Urinary bladder (tissue), 4 donors: ENCODE results near the gene EMILIN1. TPM values are rescaled to one million over a fixed set of nuclear protein-coding genes. Genes with fewer than 3 reads are reported as not detected.

Source experiments
- DNase-seq: peaks from one replicate; pipeline ENCODE4 v3.0.0-alpha.2; 2015; ENCODE audit errors: extremely low spot score
- H3K27ac ChIP-seq: one replicate; pipeline ENCODE4 v1.5.1; 2013; ENCODE audit warnings: low read depth, mild to moderate bottlenecking, moderate library complexity
- H3K36me3 ChIP-seq: one replicate; pipeline ENCODE4 v1.6.1; 2013; ENCODE audit warnings: mild to moderate bottlenecking, moderate library complexity; ENCODE audit not compliant: insufficient read depth
- H3K4me1 ChIP-seq: one replicate; pipeline ENCODE4 v1.6.1; 2013; ENCODE audit warnings: mild to moderate bottlenecking, moderate library complexity; ENCODE audit not compliant: insufficient read depth
- H3K4me3 ChIP-seq: one replicate; pipeline ENCODE4 v1.5.1; 2013; ENCODE audit warnings: low read depth, low read length
- WGBS: extraction: QIAGEN DNeasy Blood & Tissue Kit; methylation state at CpG from one replicate; pipeline ENCODE4 v1.1.7; 2013; 5-methylcytosine and 5-hydroxymethylcytosine counted together
- polyA plus RNA-seq: library from polyadenylated mRNA; stranded (reverse); fragments of 200-250 nt; gene quantifications from one replicate; pipeline ENCODE4 v1.2.3, GENCODE V29; 2013
- total RNA-seq: library from RNA; depleted of rRNA; stranded (reverse); fragments of >200 nt; gene quantifications from one replicate; pipeline ENCODE4 v1.2.3, GENCODE V29; 2014
- donor health status: healthy with polysubstance abuse.
- donor health status: healthy.

The EMILIN1 gene
- total and polyA plus RNA-seq, 2 donors: 122 to 347 TPM

DNA sequence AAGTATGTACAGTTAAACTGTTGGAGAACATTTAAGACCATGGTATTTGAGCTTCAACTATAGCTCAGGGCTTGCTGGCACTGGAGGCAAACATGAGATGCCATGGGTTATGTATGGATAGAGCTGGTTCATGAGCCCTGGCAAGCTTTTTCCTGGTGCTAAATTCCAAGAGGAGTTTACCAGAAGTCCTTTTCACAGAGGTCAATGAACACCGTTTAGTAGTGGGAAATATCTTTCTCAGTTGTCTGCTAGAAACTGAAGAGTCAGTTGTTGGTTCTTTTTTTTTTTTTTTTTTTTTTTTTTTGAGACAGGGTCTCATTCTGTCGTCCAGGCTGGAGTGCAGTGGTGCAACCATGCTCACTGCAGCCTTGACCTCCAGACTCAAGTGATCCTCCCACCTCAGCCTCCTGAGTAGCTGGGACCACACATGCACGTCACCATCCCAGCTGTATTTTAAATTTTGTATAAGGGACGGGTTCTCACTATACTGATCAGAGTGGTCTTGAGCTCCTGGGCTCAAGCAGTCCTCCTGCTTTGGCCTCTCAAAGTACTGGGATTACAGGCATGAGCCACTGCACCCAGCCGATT lies 9.5 kb downstream of the EMILIN1 start:
- peaks cover 1% of the 10 kb centered on the region for H3K4me1 ChIP-seq
- no peaks in the 10 kb centered on the region for H3K36me3 ChIP-seq
- 91% methylated on average over 5 of the region's 5 CpGs for WGBS
- H3K4me3 ChIP-seq: no peak overlapping the region
- no peak for DNase-seq
- no peak overlapping the region for H3K27ac ChIP-seq

DNA sequence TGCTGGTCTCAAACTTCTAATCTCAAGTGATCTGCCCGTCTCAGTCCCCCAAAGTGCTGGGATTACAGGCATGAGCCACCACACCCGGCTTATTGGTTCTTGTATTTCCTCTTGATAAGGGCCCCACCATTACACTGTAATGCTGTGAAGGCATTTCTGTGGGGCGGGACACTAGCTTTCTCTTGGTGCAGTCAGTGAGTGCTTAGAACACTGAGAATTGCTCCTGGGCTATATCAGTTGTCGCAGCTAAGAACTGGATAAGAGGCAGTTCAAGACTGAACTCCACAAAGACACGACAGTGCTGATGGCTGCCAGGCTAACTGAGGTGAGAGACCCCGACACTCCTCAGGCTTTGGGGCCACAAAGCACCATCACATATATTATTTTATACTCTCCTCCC lies 10.2 kb downstream of the EMILIN1 start:
- no peak for DNase-seq
- WGBS: 90% methylated on average over 6 of the region's 6 CpGs
- Histone ChIP-seq H3K27ac (no peak overlapping the region), H3K4me3 (no peak overlapping the region), H3K4me1 (peaks cover 1% of the 10 kb centered on the region), H3K36me3 (no peaks in the 10 kb centered on the region)

DNA sequence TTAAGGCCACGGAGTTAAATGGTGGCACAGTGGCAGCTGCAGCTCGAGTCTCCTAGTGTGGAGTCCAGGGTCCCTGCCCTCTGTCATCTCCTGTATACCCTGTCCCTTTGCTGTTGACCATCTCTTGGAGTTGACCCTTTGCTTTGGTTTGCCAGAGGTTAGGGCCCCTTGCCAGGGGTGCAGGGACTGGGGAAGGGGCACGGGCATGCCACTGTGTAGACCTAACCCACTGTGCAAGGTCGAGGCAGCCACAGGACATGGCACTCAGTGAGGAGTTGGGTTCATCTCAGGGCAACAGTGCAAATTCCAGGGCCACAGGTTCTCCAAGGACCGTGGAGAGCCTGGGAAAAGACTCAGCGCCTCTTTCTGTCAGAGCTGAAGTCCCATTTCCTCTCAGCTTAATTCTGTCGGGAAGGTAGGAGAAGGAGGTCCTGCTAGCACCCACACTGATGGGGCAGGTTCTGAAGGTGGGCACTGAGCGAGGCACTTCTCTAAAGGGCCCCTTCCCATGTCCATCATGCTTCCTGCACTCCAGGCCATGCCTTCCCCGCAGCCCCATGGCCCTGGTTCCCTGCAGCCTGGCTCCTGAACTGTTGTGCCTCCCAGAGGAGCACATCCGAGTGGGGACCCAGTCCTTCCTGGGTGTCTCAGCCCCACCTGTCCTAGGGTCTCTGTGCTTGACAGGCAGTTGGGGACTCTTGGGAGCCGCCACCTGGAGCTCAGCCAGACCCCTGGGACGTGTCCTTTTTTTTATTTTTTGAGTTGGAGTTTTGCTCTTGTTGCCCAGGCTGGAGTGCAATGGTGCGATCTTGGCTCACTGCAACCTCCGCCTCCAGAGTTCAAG lies 10.9 kb downstream of the EMILIN1 start:
- H3K36me3 ChIP-seq: no peaks in the 10 kb centered on the region
- no peak overlapping the region for H3K27ac ChIP-seq
- DNase-seq: no peak
- H3K4me1 ChIP-seq: peaks cover 1% of the 10 kb centered on the region
- H3K4me3 ChIP-seq: no peak overlapping the region
- 87% methylated on average over 14 of the region's 14 CpGs for WGBS

GRCh38 chr2:27091746-27092695 lies 13.6 kb downstream of the EMILIN1 start:
- no peak for DNase-seq
- Histone ChIP-seq H3K4me1 (peaks cover 1% of the 10 kb centered on the region), H3K4me3 (no peak overlapping the region), H3K36me3 (no peaks in the 10 kb centered on the region), H3K27ac (no peak overlapping the region)
- WGBS: 76% methylated on average over 25 of the region's 25 CpGs

GRCh38 chr2:27092696-27093429 lies 14.4 kb downstream of the EMILIN1 start:
- 71% methylated on average over 10 of the region's 10 CpGs for WGBS
- no peak for DNase-seq

DNA sequence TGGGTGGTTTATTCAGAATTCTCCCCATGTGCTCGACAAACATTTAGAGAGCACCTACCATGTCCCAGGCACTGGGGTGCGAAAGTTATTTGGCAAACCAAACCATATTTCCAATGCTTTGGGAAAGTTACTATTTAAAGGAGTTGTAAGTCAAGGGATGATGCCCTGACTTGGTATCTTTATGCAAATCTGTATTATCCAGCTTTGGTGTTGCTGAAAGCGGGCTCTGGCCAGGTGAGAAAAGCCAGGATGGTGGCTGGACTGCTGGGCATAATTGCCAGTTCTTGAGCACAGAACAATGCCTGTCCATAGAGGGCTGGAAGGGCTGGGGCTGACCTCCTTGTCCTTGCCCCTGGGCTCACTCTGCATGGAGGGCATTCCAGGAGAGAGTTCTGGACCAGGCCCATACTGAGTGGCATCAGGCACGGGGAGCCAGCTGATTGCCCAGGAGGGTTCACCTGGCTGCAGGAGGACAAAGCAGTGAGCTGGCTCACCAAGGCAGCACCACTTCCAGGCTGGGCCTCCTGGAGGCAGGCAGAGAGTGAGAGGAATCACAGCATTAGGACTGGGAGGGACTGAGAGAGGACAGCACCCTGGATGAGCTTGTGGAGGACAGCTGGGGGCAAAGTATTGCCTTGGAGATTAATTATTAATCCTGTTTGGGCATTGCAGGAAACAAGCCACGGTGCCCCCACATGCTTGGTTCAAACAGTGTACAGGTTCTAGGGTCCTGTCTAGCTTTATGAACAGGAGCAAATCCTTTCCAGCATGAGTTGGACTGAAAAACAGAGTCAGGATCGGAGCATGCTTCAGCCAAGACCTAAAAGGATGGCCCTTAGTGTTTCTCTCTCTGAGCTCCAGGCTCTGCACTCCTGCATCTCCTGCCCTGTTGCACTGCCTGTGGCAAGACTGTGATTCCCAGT lies 15.3 kb downstream of the EMILIN1 start:
- Histone ChIP-seq H3K27ac (no peak overlapping the region), H3K36me3 (no peaks in the 10 kb centered on the region), H3K4me1 (no peaks in the 10 kb centered on the region), H3K4me3 (no peak overlapping the region)
- DNase-seq: no peak
- 87% methylated on average over 6 of the region's 6 CpGs for WGBS

More at GRCh38 chr2:27092696-27093429, 14.4 kb downstream of the EMILIN1 start:
- Histone ChIP-seq H3K4me3 (no peak overlapping the region), H3K4me1 (no peaks in the 10 kb centered on the region), H3K27ac (no peak overlapping the region), H3K36me3 (no peaks in the 10 kb centered on the region)

GRCh38 chr2:27094353-27094984 lies 16.1 kb downstream of the EMILIN1 start:
- 92% methylated on average over 24 of the region's 24 CpGs for WGBS

DNA sequence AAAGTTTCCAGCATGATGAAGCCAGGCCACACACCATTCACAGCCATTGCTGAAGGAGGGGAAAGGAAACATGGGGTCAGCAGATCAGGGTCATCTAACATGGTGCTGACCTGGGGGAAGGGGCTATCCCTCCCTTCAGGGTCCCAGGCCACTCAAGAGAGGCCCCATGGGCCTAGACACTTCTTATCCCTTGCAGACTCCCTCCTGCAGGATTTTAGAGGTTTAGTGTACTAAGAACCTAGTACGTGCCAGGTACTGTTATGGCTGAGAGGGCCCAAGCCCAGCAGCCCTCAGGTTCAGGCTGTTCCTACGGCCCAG lies 17.0 kb downstream of the EMILIN1 start:
- no peaks in the 10 kb centered on the region for H3K4me1 ChIP-seq
- H3K27ac ChIP-seq: no peak overlapping the region
- H3K36me3 ChIP-seq: no peaks in the 10 kb centered on the region
- no peak for DNase-seq
- H3K4me3 ChIP-seq: no peak overlapping the region
- 94% methylated on average over 2 of the region's 2 CpGs for WGBS

More at GRCh38 chr2:27094353-27094984, 16.1 kb downstream of the EMILIN1 start:
- H3K4me1 ChIP-seq: no peaks in the 10 kb centered on the region
- H3K36me3 ChIP-seq: no peaks in the 10 kb centered on the region
- DNase-seq: no peak
- no peak overlapping the region for H3K27ac ChIP-seq
- no peak overlapping the region for H3K4me3 ChIP-seq

GRCh38 chr2:27095745-27096651 lies 17.6 kb downstream of the EMILIN1 start:
- WGBS: 25% methylated on average over 18 of the region's 18 CpGs
- Histone ChIP-seq H3K36me3 (no peaks in the 10 kb centered on the region), H3K27ac (no peak overlapping the region), H3K4me3 (peak overlapping the region; percentile 5), H3K4me1 (no peaks in the 10 kb centered on the region)
- no peak for DNase-seq

DNA sequence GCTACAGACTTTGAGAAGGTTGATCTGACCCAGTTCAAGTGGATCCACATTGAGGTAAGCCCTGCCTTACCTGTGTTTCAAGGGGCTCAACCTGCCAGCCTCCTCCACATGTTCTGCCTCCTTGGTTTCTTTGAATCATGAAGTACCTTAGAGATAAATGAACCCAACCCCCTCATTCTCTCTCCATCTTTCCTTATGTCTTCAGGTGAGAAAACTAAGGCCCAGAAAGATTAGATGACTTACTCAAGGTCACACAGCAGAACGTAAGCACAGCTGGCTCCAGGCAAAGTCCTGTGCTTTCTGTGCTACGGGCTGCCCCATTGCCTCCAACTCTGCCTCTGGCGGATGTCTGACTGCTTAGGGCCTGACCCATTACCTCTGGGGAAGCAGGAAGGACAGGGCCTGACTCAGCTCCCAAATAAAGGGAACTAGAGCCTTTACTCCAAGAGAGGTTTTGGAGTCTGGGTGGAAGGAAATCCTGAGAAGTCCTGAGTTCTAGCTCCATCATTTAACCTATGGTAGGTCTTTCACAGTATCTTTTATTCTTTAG lies 18.4 kb downstream of the EMILIN1 start:
- DNase-seq: no peak
- WGBS: 79% methylated on average over 3 of the region's 3 CpGs
- Histone ChIP-seq H3K4me1 (no peaks in the 10 kb centered on the region), H3K4me3 (no peak overlapping the region), H3K36me3 (no peaks in the 10 kb centered on the region), H3K27ac (no peak overlapping the region)

DNA sequence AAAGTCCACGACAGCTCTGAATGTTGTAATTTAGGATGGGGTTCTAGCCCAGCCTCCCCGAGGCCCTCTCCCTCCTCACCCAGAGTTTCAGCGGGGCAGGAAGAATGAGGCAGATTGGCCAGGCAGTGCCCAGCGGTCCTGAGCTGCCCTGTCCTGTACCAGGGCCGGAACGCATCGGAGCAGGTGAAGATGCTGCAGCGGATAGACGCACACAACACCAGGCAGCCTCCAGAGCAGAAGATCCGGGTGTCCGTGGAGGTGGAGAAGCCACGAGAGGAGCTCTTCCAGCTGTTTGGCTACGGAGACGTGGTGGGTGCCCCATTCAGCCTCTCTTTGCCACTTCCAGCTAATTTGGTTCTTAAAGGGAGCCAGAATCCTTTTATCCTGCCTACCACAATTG lies 18.9 kb downstream of the EMILIN1 start:
- 91% methylated on average over 14 of the region's 14 CpGs for WGBS

More for the DNA sequence above, 18.9 kb downstream of the EMILIN1 start:
- Histone ChIP-seq H3K4me3 (no peak overlapping the region), H3K36me3 (no peaks in the 10 kb centered on the region), H3K27ac (no peak overlapping the region), H3K4me1 (no peaks in the 10 kb centered on the region)
- DNase-seq: no peak
